HuH-7 (cell line): Measurements from ENCODE around the gene ZNF787.

Experiments used
- DNase-seq: peaks from one replicate; pipeline ENCODE4 v3.0.0; 2011; ENCODE audit warnings: low spot score

Gene ZNF787

DNA sequence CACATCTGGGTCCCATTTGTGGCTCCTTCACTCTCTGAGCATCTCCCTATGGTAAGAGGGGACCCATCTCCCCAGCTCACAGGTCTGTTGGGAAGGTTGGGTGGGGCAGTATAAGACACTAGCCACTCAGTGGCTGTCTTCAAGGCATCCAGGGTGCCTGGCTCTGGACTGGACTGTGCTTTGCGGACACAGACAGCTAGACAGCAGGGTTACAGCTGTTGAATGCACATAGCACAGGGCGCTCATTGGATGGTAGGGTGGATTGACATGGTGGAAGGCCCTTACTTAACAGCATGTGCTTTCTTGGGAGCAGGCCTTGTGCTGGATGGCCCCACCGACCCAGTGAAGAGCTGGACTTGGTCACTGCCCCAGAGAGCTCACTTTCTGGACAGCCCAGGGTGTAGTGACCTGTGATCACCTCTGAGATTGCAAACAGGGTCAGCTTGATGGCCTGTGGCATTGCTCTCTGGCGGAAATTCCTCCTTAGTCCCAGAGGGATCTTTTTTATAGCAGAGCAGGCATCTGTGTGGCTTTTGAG, 21.9 kb upstream of the ZNF787 start:
- DNase-seq, result peak; percentile 73

DNA sequence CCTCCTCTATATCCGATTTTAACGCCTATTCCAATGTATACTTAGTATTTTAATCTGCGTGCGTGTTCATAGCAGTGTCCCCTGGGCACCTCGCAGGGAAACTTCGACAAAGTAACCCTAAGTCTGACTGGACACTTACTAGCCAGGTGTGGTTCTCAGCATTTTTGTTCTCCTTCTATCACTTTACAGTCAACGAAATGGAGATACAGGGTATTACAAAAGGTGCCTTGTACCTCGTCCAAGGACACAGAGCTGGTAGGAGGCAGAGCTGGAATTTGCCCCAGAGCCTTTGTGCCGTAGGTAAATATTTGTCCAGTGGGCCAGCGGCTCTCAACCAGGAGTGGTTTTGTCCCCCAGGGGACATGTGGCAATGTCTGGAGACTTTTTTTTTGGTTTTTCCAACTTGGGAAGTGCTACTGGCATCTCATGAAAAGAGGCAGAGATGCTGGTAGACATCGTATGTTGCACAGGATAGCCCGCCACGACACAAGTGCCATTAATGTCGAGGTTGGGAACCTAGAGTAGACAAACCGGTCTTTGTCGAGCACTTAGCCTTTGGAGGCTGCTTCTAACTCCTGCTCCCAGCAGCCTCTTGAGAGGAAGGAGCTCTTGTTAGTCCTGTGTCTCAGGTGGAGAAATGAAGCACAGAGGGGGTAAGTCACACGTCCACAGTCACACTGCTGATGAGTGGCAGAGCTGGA, 21.1 kb upstream of the ZNF787 start:
- peak; percentile 93 for DNase-seq

DNA sequence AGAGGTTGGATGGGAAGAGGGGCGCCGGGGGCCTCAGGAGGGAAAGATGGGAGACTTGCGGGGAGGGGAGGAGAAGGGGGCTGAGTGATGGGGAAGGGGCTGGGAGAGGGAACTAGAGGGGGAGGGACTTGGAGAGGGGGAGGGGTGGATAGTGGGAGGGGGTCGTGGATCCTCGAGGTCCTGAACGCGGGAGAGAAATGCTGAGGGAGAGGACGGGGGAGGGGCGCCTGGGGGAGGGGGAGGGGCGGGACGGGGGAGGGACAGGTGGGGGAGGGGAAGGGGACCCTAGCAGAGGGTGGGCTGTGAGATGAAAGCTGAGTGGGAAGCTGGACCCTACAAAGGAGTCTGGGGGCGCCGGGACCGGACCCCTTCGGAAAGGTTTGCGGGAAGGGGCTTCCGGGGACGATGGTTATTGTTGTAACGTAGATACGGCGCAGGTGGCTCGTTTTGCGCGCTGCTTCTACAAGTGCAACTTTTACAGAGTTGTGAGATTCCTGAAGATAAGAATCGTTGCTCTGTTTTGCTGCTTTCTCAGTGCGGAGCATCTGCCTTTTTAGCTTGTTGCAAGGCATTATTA, 20.4 kb upstream of the ZNF787 start:
- peak; percentile 84 for DNase-seq

DNA sequence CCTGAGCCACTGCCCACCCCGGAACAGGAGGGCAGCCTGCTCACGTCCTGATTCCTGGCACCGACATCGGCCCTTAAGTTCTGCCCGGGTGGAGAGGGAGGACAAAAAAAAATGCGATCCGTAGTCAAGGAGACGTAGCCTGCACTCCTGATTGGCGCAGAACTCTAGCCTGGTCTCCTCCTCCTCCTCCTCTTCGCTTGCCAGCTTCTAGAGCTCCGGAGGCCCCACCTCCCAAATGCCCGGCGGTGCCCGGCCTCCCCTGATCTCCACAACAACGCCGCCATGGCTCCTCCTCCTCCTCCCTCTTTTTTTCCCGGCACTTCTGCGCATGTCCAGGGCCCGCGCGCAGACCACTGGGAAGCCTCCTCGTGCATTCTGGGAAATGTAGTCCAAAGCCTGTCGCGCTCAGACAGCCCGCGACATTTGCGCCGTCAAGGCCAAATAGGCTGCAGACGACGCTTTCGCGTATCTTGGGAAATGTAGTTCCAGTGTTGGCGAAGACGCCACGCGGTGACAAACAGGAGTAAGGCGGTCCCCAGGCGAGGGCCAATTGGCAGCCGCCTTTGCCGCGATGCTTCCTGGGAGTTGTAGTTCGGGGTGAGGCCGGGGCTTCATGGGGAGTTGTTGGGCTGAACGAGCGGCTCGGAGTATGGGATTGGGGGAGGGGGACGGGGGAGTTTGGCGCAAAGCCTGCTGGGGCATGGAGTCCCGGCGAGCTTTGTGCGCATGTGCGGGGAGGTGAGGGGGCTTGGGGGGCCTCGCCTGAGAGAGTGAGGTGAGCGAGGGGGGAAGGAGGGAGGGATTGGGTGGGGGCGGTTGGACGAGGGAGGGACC, 19.7 kb upstream of the ZNF787 start, which contains the start of gene ZNF444:
Gene ZNF444 (plus strand): TSS at position 705 of the 834 bp plus-strand sequence. CDS start 5,625 bp downstream, outside the sequence.
- DNase-seq, result peak; percentile 98

DNA sequence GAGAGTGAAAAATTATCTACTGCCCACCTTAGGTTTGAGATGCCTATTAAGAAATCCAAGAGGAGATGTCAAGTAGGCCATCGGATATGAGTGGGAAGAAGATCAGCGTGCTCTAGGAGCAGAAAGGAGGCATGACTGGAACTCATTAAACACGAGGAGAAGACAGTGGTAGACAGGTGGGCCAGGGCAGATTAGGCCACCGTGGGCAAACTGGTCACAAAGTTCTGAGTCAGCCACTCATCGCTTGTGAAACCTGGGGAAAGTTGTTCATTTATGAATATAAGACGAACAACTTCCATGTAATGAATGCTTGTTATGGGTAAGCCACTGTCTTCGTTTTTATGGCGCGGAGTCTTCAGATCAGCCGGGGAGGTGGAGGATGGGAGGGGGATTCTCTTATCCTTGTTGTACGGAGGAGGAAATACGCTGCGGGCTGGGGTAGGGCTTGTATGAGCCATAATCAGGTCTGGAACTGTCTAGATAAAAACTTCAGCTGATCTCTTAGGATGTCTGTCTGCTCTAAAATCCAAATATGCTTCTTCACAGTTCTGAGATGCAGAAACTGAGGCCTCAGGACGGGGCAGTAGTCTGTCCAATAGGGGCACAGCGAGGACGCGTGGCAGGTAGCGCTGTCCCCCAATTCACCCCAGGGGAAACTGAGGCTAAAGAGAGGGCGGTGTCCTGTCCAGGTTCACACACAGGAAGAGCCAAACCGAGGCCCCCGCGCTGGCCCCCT, 18.9 kb upstream of the ZNF787 start:
- no peak for DNase-seq

DNA sequence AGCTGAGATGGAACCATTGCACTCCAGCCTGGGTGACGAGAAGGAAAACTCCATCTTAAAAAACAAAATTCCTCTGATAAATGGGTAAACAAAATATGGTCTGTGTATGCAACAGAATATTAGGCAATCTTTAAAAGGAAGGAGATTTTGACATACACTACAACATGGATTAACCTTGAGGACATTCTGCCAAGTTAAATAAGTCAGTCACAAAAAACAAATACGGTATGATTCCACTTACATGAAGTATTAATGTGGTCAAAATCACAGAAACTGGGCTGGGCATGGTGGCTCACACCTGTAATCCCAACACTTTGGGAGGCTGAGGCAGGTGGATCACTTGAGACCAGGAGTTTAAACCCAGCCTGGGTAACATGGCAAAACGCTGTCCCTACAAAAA, 17.0 kb upstream of the ZNF787 start:
- DNase-seq, result no peak

DNA sequence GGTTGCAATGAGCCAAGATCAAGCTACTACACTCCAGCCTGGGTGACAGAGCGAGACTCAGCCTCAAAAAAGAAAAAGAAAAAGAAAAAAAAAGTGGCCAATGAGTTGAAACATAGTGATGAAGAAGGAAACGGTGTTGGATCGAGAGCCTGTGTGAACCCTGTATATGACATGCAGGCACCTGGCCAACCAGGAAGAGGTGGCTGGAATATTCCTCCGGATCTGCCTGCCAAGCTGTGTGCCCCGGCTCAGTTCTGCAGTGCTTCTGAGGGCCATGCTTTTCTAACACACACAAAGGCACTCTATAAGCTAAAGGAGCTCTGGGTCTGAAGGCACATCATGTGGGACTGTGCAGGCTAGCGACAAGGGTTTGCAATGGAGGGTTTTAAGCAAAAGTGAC, 16.3 kb upstream of the ZNF787 start:
- DNase-seq, result no peak

DNA sequence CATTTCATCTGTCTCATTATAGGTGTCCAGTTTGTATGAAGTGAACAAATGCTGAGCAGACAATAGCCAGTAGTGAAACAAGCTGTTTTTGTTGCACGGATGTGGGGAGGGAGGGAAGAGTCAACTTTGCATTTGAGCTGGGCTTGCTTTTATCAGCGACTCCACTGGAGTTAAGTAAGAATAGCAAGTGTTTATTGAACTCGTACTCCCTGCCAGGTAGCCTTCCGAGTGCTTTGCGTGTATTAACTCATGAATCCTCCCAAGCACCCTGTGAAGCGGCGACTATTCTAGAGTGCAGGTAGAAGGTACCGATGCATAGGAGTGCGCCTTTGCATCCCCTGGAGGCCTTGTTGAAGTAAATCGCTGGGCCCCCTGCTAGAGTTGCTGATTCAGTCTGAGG, 15.3 kb upstream of the ZNF787 start:
- DNase-seq, result no peak

DNA sequence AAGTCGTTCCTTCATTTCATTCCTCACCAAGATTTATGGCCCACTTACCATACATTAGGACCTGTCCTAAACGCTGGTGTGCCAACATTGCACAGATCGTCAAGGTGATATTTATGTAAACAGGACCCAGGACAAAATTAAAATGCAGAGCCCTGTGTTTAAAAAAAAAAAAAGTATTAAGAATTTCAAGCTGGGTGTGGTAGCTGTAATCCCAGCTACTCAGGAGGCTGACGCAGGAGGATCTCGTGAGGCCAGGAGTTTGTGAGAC, 13.5 kb upstream of the ZNF787 start:
- DNase-seq, result no peak

DNA sequence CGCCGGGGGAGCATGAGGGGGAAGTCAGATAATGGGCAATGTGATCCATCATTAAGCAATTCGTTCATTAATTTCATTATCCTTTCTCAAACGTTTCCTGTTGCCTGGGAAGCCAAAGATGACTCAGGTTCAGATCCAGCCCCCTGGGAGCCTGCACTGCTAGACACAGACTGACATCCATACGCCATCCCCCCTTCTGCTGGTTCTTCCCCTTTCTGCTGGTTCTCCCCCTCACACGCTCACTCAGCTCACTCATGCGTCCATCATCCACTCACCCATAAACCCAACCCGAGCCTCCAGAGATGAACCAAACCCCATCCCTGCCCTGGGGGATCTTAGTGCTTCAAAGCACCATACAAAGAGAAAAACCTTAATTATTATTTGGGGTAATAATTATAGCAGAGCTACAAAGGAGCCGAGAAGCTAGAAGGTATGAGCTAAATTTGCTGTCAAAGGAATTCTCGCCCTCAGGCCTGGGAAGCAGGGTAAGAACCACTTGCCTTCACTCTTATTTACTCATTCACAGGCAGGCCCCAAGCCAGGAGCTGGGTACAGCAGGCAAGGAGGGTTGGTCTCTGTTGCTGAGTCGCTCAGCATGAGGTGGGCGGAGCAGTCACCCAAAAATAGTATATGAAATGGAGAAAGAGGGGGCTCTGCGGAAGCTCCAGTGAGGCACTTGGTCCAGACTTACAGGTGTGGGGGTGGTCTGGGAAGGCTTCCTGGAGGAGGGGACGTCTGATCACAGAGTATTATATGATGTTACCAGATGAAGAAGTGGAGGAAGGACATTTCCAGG, 13.0 kb upstream of the ZNF787 start:
- DNase-seq, result no peak

DNA sequence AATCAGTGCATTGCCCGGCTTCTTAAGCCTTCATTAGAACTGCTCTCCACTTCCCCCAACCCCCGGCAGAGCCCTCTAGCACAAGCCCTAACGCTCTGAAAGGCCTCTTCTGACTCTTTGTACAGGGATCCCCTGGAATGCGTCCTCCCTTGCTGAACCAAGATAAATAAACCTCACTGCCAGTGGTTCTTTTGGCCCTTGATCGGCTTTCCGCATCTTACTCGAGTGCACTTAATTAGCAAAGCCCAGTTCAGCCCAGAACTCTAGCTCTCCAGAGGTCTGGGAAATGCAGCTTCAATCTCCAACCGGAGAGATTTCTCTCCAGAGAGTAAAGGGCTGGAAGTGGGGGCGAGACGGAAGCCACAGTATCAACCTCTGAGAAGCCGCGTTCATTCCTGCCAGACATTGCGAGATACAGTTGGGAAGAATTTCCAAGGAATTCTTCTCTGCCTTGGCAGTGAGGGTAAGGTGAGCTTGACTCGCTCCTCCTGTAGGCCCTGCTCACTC, 11.3 kb upstream of the ZNF787 start:
- no peak for DNase-seq

DNA sequence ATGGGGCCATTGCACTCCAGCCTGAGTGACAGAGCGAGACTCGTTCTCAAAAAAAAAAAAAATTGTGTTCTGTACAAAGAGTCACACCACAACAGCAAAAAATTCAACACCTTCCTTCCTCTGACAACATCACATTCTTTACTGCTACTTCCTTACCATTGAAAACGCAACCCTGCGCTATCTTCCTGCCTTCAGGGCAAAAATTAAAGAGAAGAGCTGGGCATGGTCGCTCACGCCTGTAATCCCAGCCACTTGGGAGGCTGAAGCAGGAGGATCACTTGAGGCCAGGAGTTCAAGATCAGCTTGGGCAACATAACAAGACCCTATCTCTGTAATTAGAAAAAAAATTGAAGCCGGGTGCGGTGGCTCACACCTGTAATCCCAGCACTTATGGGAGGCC, 10.6 kb upstream of the ZNF787 start:
- no peak for DNase-seq

DNA sequence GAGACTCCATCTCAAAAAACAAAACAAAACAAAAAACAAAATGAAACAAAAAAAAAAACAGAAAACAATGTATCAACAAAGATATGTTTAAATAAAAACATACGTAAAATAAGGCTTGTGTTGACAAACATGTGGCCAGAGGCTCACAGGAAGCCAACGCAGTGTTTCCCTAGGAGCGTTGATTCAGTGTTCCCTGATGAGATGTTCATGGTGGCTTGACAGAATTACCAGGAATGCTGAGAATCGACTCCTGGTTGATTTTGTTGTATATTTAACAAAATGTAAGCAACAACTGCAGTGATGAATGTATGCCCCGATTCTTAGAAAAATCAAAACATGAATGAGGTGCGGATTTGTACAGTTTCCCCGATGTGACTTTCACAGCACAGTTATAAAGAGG, 8.9 kb upstream of the ZNF787 start:
- no peak for DNase-seq

DNA sequence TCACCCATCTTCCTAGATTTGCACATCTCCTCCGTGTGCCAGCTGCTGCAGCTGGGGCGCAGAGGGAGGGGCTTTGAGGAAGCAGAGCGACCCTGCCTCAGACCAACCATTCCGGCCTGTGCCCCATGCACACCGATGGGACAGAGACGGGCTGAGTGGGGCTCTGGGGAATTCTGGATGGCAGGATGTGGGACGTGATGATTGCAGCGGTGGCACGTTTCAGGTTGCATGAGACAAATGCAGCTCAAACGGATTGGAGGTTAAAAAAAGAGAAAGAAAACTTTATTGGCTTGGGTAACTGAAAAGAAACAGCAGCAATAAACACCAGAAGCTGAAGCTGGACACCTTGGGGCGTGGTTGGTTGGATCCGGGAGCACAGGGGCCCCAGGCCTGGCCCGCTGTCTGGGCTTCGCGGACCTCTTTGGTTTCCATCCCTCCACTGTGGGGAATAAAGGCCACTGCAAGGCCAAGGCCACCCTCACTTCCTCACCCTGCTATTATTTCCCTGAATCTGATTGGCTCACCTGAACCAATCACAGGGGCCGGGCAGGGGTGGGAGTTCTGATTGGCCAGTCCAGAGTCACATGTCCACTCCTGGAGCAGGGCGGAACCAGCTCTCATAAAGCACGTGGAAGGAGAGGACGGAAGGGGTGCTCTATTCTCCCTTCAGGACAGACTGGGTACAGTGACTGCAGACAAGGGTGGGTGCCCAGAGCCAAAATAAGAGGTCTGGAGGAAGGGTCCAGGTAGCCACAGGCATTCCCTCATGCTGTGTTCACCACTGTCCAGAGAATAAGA, 6.1 kb upstream of the ZNF787 start:
- DNase-seq, result no peak

DNA sequence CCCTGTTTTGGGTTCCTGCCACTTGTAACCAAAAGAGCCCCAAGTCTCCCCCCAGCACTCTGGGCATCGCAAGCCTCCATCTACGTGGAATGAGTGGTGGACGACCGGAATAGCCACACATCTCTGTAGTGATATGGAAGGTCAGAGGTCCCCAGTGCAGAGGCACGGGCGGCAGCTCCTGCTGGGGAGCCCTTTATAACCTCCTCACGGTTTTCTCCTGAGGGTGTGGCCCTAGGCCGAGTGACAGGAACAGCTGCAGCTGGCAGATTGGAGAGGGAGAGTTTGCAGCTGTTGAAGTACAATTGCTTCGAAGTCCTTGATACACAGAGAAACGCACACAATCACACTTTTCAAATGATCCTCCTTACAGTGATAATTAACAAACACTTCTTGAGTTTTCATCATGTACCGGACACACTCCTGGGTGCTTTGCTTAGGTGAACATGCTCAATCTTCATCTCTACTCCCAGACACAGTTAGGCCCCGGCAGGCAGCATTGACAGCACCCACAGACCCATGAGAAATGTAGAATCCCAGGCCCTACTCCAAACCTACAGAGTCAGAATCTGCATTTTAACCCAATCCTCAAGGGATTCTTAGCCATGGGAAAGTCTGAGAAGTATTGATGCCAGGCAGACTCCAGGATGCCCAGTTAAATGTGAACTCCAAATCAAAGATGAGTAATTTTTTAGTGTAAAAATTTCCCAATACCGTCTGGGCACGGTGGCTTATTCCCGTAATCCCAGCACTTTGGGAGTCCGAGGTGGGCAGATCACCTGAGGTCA, 4.9 kb upstream of the ZNF787 start:
- no peak for DNase-seq

DNA sequence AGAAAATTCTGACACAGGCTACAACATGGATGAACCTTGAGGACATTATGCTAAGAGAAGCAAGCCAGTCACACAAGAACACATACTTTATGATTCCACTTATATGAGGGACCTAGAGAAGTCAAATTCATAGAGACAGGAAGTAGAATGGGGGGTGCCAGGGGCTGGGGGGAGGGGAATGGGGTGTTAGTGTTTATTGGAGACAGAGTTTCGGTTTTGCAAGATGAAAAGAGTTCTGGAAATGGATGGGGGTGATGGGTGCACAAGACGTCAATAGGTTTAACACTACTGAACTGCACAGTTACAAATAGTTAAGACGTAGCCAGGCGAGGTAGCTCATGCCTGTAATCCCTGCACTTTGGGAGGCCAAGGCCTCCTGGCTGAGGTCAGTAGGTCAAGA, 3.5 kb upstream of the ZNF787 start:
- no peak for DNase-seq

DNA sequence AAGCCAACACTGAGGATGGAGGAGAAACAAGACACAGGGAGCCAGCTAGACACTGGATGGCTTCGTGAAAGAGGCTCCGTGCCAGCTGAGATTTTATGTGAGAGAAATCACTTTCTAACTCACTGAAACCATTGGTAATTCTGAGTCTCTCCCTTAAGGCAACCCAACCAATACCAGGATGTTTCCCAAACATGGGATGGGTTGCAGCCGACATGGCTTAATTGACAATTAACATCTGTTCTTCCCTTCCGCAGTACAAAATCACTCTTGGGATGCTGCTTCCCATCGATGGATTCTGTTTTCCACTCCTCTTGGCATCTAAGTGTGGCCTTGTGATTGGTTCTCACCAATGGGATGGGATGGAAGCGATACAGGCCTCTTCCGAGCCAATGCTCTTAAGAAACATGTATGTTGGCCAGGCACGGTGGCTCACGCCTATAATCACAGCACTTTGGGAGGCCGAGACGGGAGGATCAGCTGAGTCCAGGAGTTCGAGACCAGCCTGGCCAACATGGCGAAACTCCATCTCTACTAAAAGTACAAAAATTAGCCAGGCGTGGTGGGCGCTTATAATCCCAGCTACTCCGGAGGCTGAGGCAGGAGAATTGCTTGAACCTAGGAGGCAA, 2.3 kb upstream of the ZNF787 start:
- no peak for DNase-seq

DNA sequence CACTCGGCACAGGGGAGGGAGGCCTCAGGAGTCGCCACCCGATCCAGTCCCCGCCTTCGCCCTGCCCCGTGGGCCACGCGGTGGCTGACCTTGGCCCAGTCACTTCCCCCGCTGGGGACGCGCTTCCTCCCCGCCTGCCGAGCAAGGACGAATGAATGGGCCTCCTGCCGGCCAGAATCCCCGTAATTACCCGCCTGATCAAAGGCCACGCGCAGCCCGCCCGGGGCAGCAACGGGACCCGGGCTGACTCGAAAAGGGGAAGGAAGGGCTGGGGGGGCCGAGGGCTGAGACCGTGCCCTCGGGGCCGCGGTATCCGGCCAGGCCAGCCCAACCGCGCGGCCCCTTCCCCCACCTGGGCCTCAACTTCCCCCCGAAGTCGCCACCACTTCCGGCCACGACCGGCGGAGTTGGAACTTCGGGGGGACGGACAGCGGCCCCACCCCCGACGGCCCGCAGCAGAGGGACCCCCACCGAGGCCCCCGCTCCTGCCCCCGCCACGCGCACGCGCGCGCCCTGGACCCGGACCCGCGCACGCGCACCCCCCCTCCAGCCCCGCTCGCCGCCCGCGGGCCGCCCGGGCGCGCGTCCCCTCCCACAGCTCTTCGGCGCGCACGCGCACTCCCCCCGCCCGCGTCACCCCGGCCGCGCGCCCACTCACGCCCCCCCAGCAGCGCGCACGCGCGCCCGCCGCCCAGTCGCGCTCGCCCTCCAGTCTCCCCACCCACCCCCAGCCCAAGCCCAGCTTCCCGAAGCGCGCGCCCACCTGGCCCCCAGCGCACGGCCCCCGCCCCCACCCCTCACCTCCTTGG, 520 bp downstream of the ZNF787 start:
- peak; percentile 96 for DNase-seq
